Measurements from ENCODE around the gene USP4.

DNA sequence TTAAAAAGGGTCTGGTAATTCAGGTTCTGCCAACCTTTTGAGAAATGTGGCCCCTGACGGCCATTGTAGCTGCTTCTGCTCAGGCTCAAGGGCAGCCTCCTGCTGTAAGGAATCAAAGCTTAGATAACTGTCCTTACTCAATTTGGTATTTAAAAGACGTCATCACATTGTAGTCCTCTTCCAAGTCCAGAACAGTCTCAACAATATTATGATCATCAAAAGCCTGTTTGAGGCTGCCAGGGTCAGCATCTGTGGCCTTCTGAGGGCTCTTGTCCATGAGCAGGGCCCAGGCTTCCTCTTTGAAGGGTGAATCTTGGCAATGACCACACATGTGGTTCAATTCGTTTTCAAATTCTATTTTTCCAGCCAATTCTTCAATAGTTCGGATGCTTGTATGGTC, 68.8 kb downstream of the USP4 start:
- TF ChIP-seq, protein P1, sequence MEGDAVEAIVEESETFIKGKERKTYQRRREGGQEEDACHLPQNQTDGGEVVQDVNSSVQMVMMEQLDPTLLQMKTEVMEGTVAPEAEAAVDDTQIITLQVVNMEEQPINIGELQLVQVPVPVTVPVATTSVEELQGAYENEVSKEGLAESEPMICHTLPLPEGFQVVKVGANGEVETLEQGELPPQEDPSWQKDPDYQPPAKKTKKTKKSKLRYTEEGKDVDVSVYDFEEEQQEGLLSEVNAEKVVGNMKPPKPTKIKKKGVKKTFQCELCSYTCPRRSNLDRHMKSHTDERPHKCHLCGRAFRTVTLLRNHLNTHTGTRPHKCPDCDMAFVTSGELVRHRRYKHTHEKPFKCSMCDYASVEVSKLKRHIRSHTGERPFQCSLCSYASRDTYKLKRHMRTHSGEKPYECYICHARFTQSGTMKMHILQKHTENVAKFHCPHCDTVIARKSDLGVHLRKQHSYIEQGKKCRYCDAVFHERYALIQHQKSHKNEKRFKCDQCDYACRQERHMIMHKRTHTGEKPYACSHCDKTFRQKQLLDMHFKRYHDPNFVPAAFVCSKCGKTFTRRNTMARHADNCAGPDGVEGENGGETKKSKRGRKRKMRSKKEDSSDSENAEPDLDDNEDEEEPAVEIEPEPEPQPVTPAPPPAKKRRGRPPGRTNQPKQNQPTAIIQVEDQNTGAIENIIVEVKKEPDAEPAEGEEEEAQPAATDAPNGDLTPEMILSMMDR (IDR thresholded peaks at IDR 0.05; ENCODE audit: low read length), result no peak
- TF ChIP-seq EZH2 (optimal IDR thresholded peaks at IDR 0.05; ENCODE audit: low read depth, low read length), result no peak
